ENCODE data around the gene NDRG2.
"Not testable (repeated sequence)": the region's sequence is repeated elsewhere in the genome, so short reads cannot be mapped to it uniquely, and the experiment has no call there.

NDRG2 gene

DNA sequence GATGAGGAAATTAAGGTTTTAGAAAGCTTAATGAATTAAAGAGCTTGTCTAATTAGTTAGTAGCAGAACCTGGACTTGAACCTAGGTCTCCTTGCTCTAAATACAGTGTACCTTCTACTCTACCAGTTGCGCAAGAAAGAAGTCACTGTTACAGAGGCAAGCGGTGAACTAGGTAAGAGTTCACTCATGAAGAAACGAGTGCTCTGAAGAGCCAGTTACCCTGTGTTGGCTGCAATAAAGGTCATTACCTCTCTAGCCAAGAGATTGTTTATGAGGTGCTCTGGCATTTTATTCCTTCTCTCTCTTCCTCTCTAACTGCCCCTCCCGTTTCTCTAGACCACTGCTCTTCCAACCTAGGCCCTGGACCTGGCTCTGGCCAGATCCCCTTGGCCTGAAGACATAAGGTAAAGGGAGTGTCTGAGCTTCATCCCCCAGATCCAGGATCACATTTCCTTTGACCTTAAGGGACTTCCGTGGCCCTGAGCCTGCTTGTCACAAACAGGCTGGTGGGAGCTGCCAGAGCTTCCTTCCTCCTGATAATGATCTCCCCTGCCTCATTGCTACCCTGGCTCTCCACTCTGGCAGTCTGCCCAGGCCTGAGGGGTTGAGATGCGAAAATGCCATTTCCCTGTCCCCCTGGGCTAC, 19.2 kb upstream of the NDRG2 start:
- Mint-ChIP-seq H3K27ac (peak overlapping the region; percentile 77), H3K27me3 (ENCODE audit: low read depth, poor library complexity) (peaks cover 23% of the 10 kb centered on the region), H3K36me3 (ENCODE audit: low read depth) (no peaks in the 10 kb centered on the region), H3K4me3 (peak overlapping the region; percentile 9), H3K9me3 (no peaks in the 10 kb centered on the region), H3K4me1 (peaks cover 55% of the 10 kb centered on the region)
- DNase-seq = no peak
- TF ChIP-seq, protein P1, sequence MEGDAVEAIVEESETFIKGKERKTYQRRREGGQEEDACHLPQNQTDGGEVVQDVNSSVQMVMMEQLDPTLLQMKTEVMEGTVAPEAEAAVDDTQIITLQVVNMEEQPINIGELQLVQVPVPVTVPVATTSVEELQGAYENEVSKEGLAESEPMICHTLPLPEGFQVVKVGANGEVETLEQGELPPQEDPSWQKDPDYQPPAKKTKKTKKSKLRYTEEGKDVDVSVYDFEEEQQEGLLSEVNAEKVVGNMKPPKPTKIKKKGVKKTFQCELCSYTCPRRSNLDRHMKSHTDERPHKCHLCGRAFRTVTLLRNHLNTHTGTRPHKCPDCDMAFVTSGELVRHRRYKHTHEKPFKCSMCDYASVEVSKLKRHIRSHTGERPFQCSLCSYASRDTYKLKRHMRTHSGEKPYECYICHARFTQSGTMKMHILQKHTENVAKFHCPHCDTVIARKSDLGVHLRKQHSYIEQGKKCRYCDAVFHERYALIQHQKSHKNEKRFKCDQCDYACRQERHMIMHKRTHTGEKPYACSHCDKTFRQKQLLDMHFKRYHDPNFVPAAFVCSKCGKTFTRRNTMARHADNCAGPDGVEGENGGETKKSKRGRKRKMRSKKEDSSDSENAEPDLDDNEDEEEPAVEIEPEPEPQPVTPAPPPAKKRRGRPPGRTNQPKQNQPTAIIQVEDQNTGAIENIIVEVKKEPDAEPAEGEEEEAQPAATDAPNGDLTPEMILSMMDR (IDR thresholded peaks at IDR 0.05) = no peak

DNA sequence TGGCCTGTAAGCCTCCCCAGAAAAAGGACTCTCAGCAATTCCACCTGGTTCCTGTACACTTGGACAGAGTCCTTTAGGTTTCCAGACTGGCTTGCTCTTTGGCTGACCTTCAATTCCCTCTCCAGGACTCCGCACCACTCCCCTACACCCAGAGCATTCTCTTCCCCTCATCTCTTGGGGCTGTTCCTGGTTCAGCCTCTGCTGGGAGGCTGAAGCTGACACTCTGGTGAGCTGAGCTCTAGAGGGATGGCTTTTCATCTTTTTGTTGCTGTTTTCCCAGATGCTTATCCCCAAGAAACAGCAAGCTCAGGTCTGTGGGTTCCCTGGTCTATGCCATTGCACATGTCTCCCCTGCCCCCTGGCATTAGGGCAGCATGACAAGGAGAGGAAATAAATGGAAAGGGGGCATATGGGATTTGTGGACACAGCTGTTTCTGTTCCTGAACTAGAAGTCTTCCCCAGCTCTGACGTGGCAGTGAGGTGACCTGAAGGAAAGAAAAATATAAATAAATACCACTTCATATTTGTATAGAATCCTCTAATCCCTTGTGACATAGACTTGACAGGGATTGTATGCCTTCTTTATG, 18.6 kb upstream of the NDRG2 start:
- no peak for DNase-seq
- H3K9me3 Mint-ChIP-seq = no peaks in the 10 kb centered on the region
- TF ChIP-seq, protein P1 (IDR thresholded peaks at IDR 0.05) = no peak

DNA sequence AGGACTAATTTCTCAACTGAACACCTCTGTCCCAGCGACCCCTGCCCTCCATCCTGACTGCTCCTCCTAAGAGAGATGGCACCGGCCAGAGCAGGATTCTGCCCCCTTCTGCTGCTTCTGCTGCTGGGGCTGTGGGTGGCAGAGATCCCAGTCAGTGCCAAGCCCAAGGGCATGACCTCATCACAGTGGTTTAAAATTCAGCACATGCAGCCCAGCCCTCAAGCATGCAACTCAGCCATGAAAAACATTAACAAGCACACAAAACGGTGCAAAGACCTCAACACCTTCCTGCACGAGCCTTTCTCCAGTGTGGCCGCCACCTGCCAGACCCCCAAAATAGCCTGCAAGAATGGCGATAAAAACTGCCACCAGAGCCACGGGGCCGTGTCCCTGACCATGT, 18.1 kb upstream of the NDRG2 start:
- DNase-seq = no peak
- H3K4me1 Mint-ChIP-seq = peaks cover 66% of the 10 kb centered on the region
- H3K9me3 Mint-ChIP-seq = no peaks in the 10 kb centered on the region

More for the DNA sequence above, 18.6 kb upstream of the NDRG2 start:
- H3K27ac Mint-ChIP-seq = peak overlapping the region; percentile 77
- peaks cover 61% of the 10 kb centered on the region for H3K4me1 Mint-ChIP-seq
- peaks cover 23% of the 10 kb centered on the region for H3K27me3 Mint-ChIP-seq (ENCODE audit: low read depth, poor library complexity)
- peak overlapping the region; percentile 30 for H3K4me3 Mint-ChIP-seq
- no peaks in the 10 kb centered on the region for H3K36me3 Mint-ChIP-seq (ENCODE audit: low read depth)

DNA sequence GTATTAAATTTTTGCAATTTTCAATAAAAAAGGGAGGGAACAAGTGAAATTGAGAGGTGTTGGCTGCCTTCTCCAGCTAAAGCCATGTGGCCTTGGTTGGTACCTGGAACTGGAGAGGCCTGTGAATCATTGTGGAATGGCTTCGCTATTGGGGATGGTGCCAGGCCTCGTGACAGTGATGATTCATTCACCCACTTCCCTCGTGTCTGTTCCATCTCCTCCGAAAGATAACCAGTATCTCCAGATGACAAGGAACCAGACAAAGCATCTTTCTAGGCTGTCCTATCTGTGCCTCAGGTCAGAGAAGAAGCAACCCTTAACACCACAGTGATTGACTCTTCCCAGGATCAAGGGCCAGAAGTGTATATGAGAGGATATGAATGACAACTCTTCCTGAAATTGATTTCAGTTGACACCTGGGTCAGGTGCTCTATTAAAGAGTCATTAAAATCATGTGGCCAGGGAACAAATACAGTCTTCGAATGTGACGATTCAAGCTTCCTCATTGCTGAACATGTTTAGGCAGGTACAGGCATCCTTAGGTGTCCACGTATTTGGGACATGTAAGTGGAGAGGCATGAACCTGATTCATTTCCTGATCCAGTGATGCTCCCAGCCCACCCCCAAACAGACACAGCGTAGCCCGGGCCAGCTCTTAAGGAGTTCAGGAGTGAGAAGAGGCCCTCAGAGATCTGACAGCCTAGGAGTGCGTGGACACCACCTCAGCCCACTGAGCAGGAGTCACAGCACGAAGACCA, 17.0 kb upstream of the NDRG2 start, which contains the start of gene RNASE7:
RNASE7 (plus strand) TSS at position 687 of the 758 bp plus-strand sequence. CDS start 631 bp downstream, outside the sequence.
- Mint-ChIP-seq H3K27me3 (ENCODE audit: low read depth, poor library complexity) (peaks cover 18% of the 10 kb centered on the region), H3K4me3 (no peak within 1 kb of the TSS), H3K36me3 (ENCODE audit: low read depth) (no peaks in the 10 kb centered on the region), H3K27ac (peak within 1 kb of the TSS; percentile 36), H3K9me3 (no peaks in the 10 kb centered on the region), H3K4me1 (peaks cover 67% of the 10 kb centered on the region)
- DNase-seq = no peak
- TF ChIP-seq, protein P1 (IDR thresholded peaks at IDR 0.05) = no peak

More for the DNA sequence above, 18.1 kb upstream of the NDRG2 start:
- TF ChIP-seq, protein P1 (IDR thresholded peaks at IDR 0.05) = no peak
- Mint-ChIP-seq H3K4me3 (no peak overlapping the region), H3K27me3 (ENCODE audit: low read depth, poor library complexity) (peaks cover 23% of the 10 kb centered on the region), H3K27ac (no peak overlapping the region), H3K36me3 (ENCODE audit: low read depth) (no peaks in the 10 kb centered on the region)

DNA sequence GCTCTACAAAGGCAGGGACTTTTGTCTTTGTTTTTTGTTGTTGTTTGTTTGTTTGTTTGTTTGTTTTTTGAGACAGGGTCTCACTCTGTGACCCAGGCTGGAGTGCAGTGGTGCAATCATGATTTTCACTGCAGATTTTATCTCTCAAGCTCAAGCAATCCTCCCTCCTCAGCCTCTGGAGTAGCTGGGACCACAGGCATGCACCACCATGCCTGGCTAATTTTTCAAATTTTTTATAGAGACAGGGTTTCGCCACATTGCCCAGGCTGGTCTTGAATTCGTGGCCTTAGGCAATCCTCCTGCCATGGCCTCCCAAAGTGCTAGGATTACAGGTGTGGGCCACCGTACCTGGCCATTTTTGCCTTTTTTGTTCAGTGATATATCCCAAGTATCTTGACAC, 16.1 kb upstream of the NDRG2 start:
- H3K27ac Mint-ChIP-seq; H3K9me3 Mint-ChIP-seq; DNase-seq; H3K4me3 Mint-ChIP-seq; H3K36me3 Mint-ChIP-seq (ENCODE audit: low read depth): not testable (repeated sequence)
- Mint-ChIP-seq H3K4me1 (peaks cover 71% of the 10 kb centered on the region), H3K27me3 (ENCODE audit: low read depth, poor library complexity) (peaks cover 21% of the 10 kb centered on the region)

DNA sequence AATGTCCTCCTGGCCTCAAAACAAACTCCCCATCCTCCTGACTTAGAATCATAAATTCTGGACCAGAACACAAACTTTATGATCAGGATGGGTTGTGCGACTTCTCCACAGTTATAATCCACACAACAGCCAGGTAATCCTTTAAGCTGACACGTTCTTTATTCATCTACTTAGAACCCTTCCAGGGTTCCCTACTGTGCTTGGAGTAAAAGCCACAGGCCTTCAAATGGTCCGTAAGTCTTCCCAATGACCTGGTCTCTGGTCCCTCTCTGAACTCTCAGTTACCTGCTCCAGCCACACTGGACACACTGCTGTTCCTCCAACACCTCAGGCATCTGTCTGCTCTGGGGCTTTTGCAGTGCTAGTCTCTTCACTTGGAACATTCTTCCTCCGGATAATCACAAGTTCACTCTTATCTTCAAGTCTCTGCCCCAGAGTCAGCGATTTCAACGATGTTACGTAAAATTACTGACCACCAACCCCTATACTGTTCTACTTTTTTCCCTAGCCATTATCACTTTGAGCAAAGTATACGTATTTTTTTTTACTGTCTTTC, 15.6 kb upstream of the NDRG2 start:
- Mint-ChIP-seq H3K4me1 (peaks cover 73% of the 10 kb centered on the region), H3K27me3 (ENCODE audit: low read depth, poor library complexity) (peaks cover 21% of the 10 kb centered on the region), H3K27ac (no peak overlapping the region), H3K4me3 (peak overlapping the region; percentile 33), H3K36me3 (ENCODE audit: low read depth) (no peaks in the 10 kb centered on the region), H3K9me3 (no peaks in the 10 kb centered on the region)
- TF ChIP-seq, protein P1 (IDR thresholded peaks at IDR 0.05) = no peak
- no peak for DNase-seq
